CD4-positive, alpha-beta T cell (primary cell): ENCODE data around the gene LMO3. TPM values are rescaled to one million over a fixed set of nuclear protein-coding genes. Genes with fewer than 3 reads are reported as not detected.

Experiments
- ATAC-seq: fragments of 200-7000 bp; cut with Tn5 transposase; one replicate; pipeline ENCODE4 v1.10.0; 2022; ENCODE audit warnings: mild to moderate bottlenecking; ENCODE audit not compliant: poor library complexity
- CTCF ChIA-PET: fragments of 350-600 bp; sonication (Branson Sonifier 250); formaldehyde crosslinking; loops from one replicate; lab custom pipeline; 2021; ENCODE audit warnings: antibody characterized with exemption, inconsistent platforms; lab: Charles Lee
- POLR2A ChIA-PET: fragments of 350-600 bp; sonication (Branson Sonifier 250); formaldehyde crosslinking; loops from one replicate; lab custom pipeline; 2021; ENCODE audit warnings: antibody characterized with exemption, inconsistent platforms; lab: Charles Lee
- DNase-seq, 14 experiments: peaks; one replicate each; pipeline ENCODE4 v3.0.0-alpha.2; 2013 to 2020; ENCODE audit warnings: mixed read lengths in 2 of 14
- H3K27ac ChIP-seq, 2 donors: one replicate each; pipeline versions ENCODE4 v1.5.1 to v1.7.0; 2013; ENCODE audit warnings: low read length in 2 of 2, low read depth in 1 of 2, mild to moderate bottlenecking in 1 of 2
- H3K27me3 ChIP-seq, 2 experiments: 1 replicate in 1 of 2; 2 replicates in 1 of 2; pipeline versions ENCODE4 v1.6.1 to v1.7.0; 2013; ENCODE audit warnings: low read length in 2 of 2, control low read depth in 1 of 2, mild to moderate bottlenecking in 1 of 2, moderate library complexity in 1 of 2; ENCODE audit not compliant: insufficient read depth in 2 of 2, control insufficient read depth in 1 of 2
- H3K36me3 ChIP-seq: one replicate; pipeline ENCODE4 v1.6.1; 2013; ENCODE audit warnings: low read length, control low read depth; ENCODE audit not compliant: insufficient read depth
- H3K4me1 ChIP-seq: one replicate; pipeline ENCODE4 v1.6.1; 2013; ENCODE audit warnings: low read length, control low read depth; ENCODE audit not compliant: insufficient read depth
- H3K4me3 ChIP-seq: one replicate; pipeline ENCODE4 v1.5.1; 2013; ENCODE audit warnings: mild to moderate bottlenecking, low read length, moderate library complexity
- H3K9me3 ChIP-seq, 2 experiments: 1 replicate in 1 of 2; 2 replicates in 1 of 2; pipeline versions ENCODE4 v1.6.1 to v1.7.0; 2013; ENCODE audit warnings: low read length in 2 of 2, mild to moderate bottlenecking in 2 of 2, control low read depth in 1 of 2, moderate library complexity in 1 of 2; ENCODE audit not compliant: control insufficient read depth in 1 of 2, insufficient read depth in 1 of 2
- H3K27ac Mint-ChIP-seq: one replicate; pipeline ENCODE4 v1.8.0; 2020; ENCODE audit warnings: mixed read lengths
- H3K27me3 Mint-ChIP-seq: one replicate; pipeline ENCODE4 v1.8.0; 2021; ENCODE audit warnings: mixed read lengths
- H3K36me3 Mint-ChIP-seq: one replicate; pipeline ENCODE4 v1.8.0; 2021; ENCODE audit warnings: low read depth, mixed read lengths
- H3K4me1 Mint-ChIP-seq: one replicate; pipeline ENCODE4 v1.8.0; 2021; ENCODE audit warnings: low read depth, mixed read lengths
- H3K4me3 Mint-ChIP-seq: one replicate; pipeline ENCODE4 v1.8.0; 2020; ENCODE audit warnings: mild to moderate bottlenecking, mixed read lengths
- H3K9me3 Mint-ChIP-seq: one replicate; pipeline ENCODE4 v1.8.0; 2020; ENCODE audit warnings: mixed read lengths
- intact Hi-C, 2 experiments: fragments of 100-400 bp; cut with DNase I in 1 of 2; cut with micrococcal nuclease in 1 of 2; formaldehyde crosslinking; loops; one replicate each; pipeline versions ENCODE4 v1.15.1 to v1.9.0; 2023 to 2025; cut with DNase I, micrococcal nuclease
- total RNA-seq, 174 experiments: library from RNA in 2 of 174; stranded (reverse) in 2 of 174; gene quantifications; one replicate each; pipeline ENCODE4 v1.2.3 and lab custom pipeline; 2021 to 2026
- TF ChIP-seq, protein P1 (sequence below): fragments of 200-600 bp; IDR thresholded peaks from one replicate; pipeline ENCODE4 v1.8.0; 2022; ENCODE audit warnings: antibody characterized with exemption, mild to moderate bottlenecking

LMO3 gene
- total RNA-seq, 2 experiments from 2014 or later = not detected

GRCh38 chr12:16611146-16611545, 5.2 kb upstream of the LMO3 start:
- intact Hi-C loops = no loop called here
- TF ChIP-seq, protein P1, sequence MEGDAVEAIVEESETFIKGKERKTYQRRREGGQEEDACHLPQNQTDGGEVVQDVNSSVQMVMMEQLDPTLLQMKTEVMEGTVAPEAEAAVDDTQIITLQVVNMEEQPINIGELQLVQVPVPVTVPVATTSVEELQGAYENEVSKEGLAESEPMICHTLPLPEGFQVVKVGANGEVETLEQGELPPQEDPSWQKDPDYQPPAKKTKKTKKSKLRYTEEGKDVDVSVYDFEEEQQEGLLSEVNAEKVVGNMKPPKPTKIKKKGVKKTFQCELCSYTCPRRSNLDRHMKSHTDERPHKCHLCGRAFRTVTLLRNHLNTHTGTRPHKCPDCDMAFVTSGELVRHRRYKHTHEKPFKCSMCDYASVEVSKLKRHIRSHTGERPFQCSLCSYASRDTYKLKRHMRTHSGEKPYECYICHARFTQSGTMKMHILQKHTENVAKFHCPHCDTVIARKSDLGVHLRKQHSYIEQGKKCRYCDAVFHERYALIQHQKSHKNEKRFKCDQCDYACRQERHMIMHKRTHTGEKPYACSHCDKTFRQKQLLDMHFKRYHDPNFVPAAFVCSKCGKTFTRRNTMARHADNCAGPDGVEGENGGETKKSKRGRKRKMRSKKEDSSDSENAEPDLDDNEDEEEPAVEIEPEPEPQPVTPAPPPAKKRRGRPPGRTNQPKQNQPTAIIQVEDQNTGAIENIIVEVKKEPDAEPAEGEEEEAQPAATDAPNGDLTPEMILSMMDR = no peak
- Mint-ChIP-seq H3K36me3 (no peaks in the 10 kb centered on the region), H3K4me3 (no peak overlapping the region), H3K9me3 (no peaks in the 10 kb centered on the region), H3K4me1 (no peaks in the 10 kb centered on the region), H3K27ac (no peak overlapping the region), H3K27me3 (peaks cover 49% of the 10 kb centered on the region)
- DNase-seq = no peak
- H3K27ac ChIP-seq = no peak overlapping the region
- H3K4me3 ChIP-seq = no peak overlapping the region
- CTCF ChIA-PET = interaction anchor here (1.0 kb wide), 1 partner anchor 11 kb away, joined by 3 read pairs; no protein-coding TSS in a partner anchor
- POLR2A ChIA-PET = no interaction called here
- H3K36me3 ChIP-seq = no peaks in the 10 kb centered on the region
- peaks cover 0 to 3% of the 10 kb centered on the region in 2 experiments for H3K9me3 ChIP-seq
- H3K27me3 ChIP-seq = peaks cover 0 to 29% of the 10 kb centered on the region in 2 experiments
- ATAC-seq = no peak
- no peaks in the 10 kb centered on the region for H3K4me1 ChIP-seq

DNA sequence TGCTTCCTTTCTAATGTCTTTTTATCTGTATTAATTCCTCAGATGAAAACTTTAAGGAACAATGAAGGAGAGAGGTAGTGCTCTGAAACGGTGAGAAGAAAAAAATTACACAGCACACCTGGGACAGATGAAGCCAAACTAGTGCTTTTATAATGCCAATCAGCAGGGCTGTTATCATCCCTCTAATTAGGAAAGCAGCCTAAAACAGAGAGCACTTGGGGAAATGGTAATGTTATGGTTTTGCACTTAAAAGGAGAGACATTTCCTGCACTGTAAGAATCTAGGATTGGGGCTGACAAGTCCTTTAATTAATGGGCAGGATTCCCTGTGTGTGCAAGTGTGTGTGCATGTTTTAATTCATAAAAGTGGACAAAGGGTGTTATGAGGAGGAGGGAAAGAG, 4.8 kb upstream of the LMO3 start:
- Mint-ChIP-seq H3K9me3 (no peaks in the 10 kb centered on the region), H3K27ac (no peak overlapping the region), H3K27me3 (peaks cover 53% of the 10 kb centered on the region), H3K4me1 (no peaks in the 10 kb centered on the region), H3K4me3 (no peak overlapping the region), H3K36me3 (no peaks in the 10 kb centered on the region)
- Histone ChIP-seq H3K36me3 (no peaks in the 10 kb centered on the region), H3K27ac (no peak overlapping the region), H3K9me3 (peaks cover 0 to 6% of the 10 kb centered on the region in 2 experiments), H3K4me3 (no peak overlapping the region), H3K27me3 (peaks cover 0 to 29% of the 10 kb centered on the region in 2 experiments), H3K4me1 (no peaks in the 10 kb centered on the region)
- POLR2A ChIA-PET = no interaction called here
- ATAC-seq (no peak), DNase-seq (no peak)
- CTCF ChIA-PET = interaction anchor here (1.0 kb wide), 1 partner anchor 11 kb away, joined by 3 read pairs; no protein-coding TSS in a partner anchor
- intact Hi-C loops = no loop called here
- TF ChIP-seq, protein P1 = no peak

- POLR2A ChIA-PET = interaction anchor here (0.5 kb wide), 1 partner anchor 40 kb away, joined by 3 read pairs; no protein-coding TSS in a partner anchor
Observed at GRCh38 chr12:16610001-16610585, 4.1 kb upstream of the LMO3 start.

More at GRCh38 chr12:16610001-16610585, 4.1 kb upstream of the LMO3 start:
- ATAC-seq (no peak), DNase-seq (no peak)
- CTCF ChIA-PET = interaction anchor here (1.0 kb wide), 1 partner anchor 10 kb away, joined by 3 read pairs; no protein-coding TSS in a partner anchor
- Histone ChIP-seq H3K36me3 (no peaks in the 10 kb centered on the region), H3K27me3 (peaks cover 0 to 29% of the 10 kb centered on the region in 2 experiments), H3K9me3 (peaks cover 0 to 6% of the 10 kb centered on the region in 2 experiments), H3K27ac (no peak overlapping the region), H3K4me3 (no peak overlapping the region), H3K4me1 (no peaks in the 10 kb centered on the region)
- no peaks in the 10 kb centered on the region for H3K4me1 Mint-ChIP-seq
- intact Hi-C loops = no loop called here
- no peaks in the 10 kb centered on the region for H3K9me3 Mint-ChIP-seq
- H3K36me3 Mint-ChIP-seq = no peaks in the 10 kb centered on the region
- TF ChIP-seq, protein P1 = no peak
- peaks cover 58% of the 10 kb centered on the region for H3K27me3 Mint-ChIP-seq
- H3K4me3 Mint-ChIP-seq = no peak overlapping the region
- no peak overlapping the region for H3K27ac Mint-ChIP-seq
